GM23338 (cell line): ENCODE data around the gene WDR62. TPM values are rescaled to one million over a fixed set of nuclear protein-coding genes. Genes with fewer than 3 reads are reported as not detected.

Experiments
- ATAC-seq: fragments of 200-7000 bp; cut with Tn5 transposase; 3 replicates; pipeline ENCODE4 v1.9.1; 2020
- DNase-seq: peaks from one replicate; pipeline ENCODE4 v3.0.0-alpha.2; 2015; ENCODE audit warnings: low spot score
- H2AFZ ChIP-seq: fragments of 200-600 bp; sonication (generic); 2 replicates; pipeline ENCODE4 v1.8.0; 2016; ENCODE audit warnings: antibody characterized with exemption, mild to moderate bottlenecking, moderate library complexity
- H3F3A ChIP-seq: fragments of 200-600 bp; sonication (generic); replicated peaks from 2 replicates; pipeline ENCODE4 v1.8.0; 2017; ENCODE audit warnings: antibody characterized with exemption, mixed run types, low read depth
- H3K27ac ChIP-seq: fragments of 200-600 bp; sonication (generic); 2 replicates; pipeline ENCODE4 v1.6.1; 2016; ENCODE audit warnings: low read depth
- H3K27me3 ChIP-seq: fragments of 200-600 bp; sonication (generic); 2 replicates; pipeline ENCODE4 v1.8.0; 2016; ENCODE audit warnings: mild to moderate bottlenecking, mixed run types, moderate library complexity; ENCODE audit not compliant: insufficient read depth
- H3K36me3 ChIP-seq: fragments of 200-600 bp; sonication (generic); 2 replicates; pipeline ENCODE4 v1.8.0; 2016; ENCODE audit warnings: mild to moderate bottlenecking; ENCODE audit not compliant: insufficient read depth
- H3K4me1 ChIP-seq: fragments of 200-600 bp; sonication (generic); 2 replicates; pipeline ENCODE4 v1.8.0; 2016; ENCODE audit warnings: mild to moderate bottlenecking, moderate library complexity; ENCODE audit not compliant: insufficient read depth
- H3K4me2 ChIP-seq: fragments of 200-600 bp; sonication (generic); 2 replicates; pipeline ENCODE4 v1.7.1; 2017; ENCODE audit warnings: mixed run types
- H3K4me3 ChIP-seq: fragments of 200-600 bp; sonication (generic); 2 replicates; pipeline ENCODE4 v1.6.1; 2016; ENCODE audit warnings: mixed run types
- H3K79me2 ChIP-seq: fragments of 200-600 bp; sonication (generic); replicated peaks from 2 replicates; pipeline ENCODE4 v1.8.0; 2017; ENCODE audit warnings: mild to moderate bottlenecking; ENCODE audit not compliant: insufficient read depth
- H3K9me2 ChIP-seq: fragments of 200-600 bp; sonication (generic); 2 replicates; pipeline ENCODE4 v1.8.0; 2017; ENCODE audit not compliant: insufficient read depth
- H4K20me1 ChIP-seq: fragments of 200-600 bp; sonication (generic); replicated peaks from 2 replicates; pipeline ENCODE4 v1.8.0; 2017; ENCODE audit warnings: mild to moderate bottlenecking; ENCODE audit not compliant: insufficient read depth
- H3K27ac Mint-ChIP-seq: 2 replicates; pipeline ENCODE4 v1.8.0; 2020; ENCODE audit warnings: inconsistent platforms, mild to moderate bottlenecking, moderate library complexity, mixed read lengths
- H3K27me3 Mint-ChIP-seq: 3 replicates; pipeline ENCODE4 v1.8.0; 2022; ENCODE audit warnings: low read depth, mild to moderate bottlenecking, moderate library complexity, mixed read lengths, inconsistent platforms; ENCODE audit not compliant: insufficient read depth, poor library complexity
- H3K36me3 Mint-ChIP-seq: 3 replicates; pipeline ENCODE4 v1.8.0; 2021; ENCODE audit warnings: low read depth, mild to moderate bottlenecking, inconsistent platforms, moderate library complexity, mixed read lengths
- H3K4me1 Mint-ChIP-seq: 3 replicates; pipeline ENCODE4 v1.8.0; 2020; ENCODE audit warnings: mild to moderate bottlenecking, inconsistent platforms, mixed read lengths
- H3K4me3 Mint-ChIP-seq: 3 replicates; pipeline ENCODE4 v1.8.0; 2021; ENCODE audit warnings: moderate library complexity, mild to moderate bottlenecking, inconsistent platforms, mixed read lengths
- H3K9me3 Mint-ChIP-seq: 3 replicates; pipeline ENCODE4 v1.8.0; 2020; ENCODE audit warnings: moderate library complexity, mild to moderate bottlenecking, inconsistent platforms, mixed read lengths
- CREB1 ChIP-seq: fragments of 250-450 bp; sonication (Bioruptor Pico); IDR thresholded peaks from 2 replicates; pipeline ENCODE4 v1.5.0; 2020; ENCODE audit warnings: low read depth, mild to moderate bottlenecking, moderate library complexity
- CTCF ChIP-seq, 2 experiments: fragments of 200-600 bp in 1 of 2; sonication (generic) in 1 of 2; conservative IDR thresholded peaks; 2 replicates each; pipeline versions ENCODE4 v1.5.1 to v1.6.1; 2016 to 2017; ENCODE audit warnings: antibody characterized with exemption in 2 of 2, low read depth in 2 of 2, mild to moderate bottlenecking in 2 of 2, moderate library complexity in 1 of 2
- EZH2 ChIP-seq: fragments of 200-600 bp; sonication (generic); IDR thresholded peaks from one replicate; pipeline ENCODE4 v1.8.0; 2017; ENCODE audit warnings: antibody characterized with exemption, mild to moderate bottlenecking, low read depth; ENCODE audit not compliant: unreplicated experiment
- EZH2phosphoT487 ChIP-seq: fragments of 200-600 bp; sonication (generic); IDR thresholded peaks from one replicate; pipeline ENCODE4 v1.8.1; 2018; ENCODE audit warnings: antibody characterized with exemption; ENCODE audit not compliant: unreplicated experiment
- JUNB ChIP-seq: IDR thresholded peaks from one replicate; pipeline ENCODE4 v1.6.1; 2016; ENCODE audit warnings: antibody characterized with exemption; ENCODE audit not compliant: unreplicated experiment
- NANOG ChIP-seq: IDR thresholded peaks from 2 replicates; pipeline ENCODE4 v1.6.1; 2016; ENCODE audit warnings: antibody characterized with exemption, borderline replicate concordance
- POLR2AphosphoS5 ChIP-seq: IDR thresholded peaks from 2 replicates; pipeline ENCODE4 v1.6.1; 2016; ENCODE audit warnings: antibody characterized with exemption, low read depth
- REST ChIP-seq: IDR thresholded peaks from one replicate; pipeline ENCODE4 v1.6.1; 2018; ENCODE audit warnings: antibody characterized with exemption; ENCODE audit not compliant: unreplicated experiment
- STAT1 ChIP-seq: IDR thresholded peaks from one replicate; pipeline ENCODE4 v1.6.1; 2016; ENCODE audit warnings: antibody characterized with exemption; ENCODE audit not compliant: unreplicated experiment
- ZNF114 ChIP-seq: fragments of 250-450 bp; sonication (Bioruptor Pico); IDR thresholded peaks from 2 replicates; pipeline ENCODE4 v1.5.0; 2020; ENCODE audit warnings: mild to moderate bottlenecking, moderate library complexity
- ZNF331 ChIP-seq: fragments of 250-450 bp; sonication (Bioruptor Pico); IDR thresholded peaks from 2 replicates; pipeline ENCODE4 v1.5.0; 2020; ENCODE audit warnings: low read depth, mild to moderate bottlenecking, moderate library complexity
- ZNF462 ChIP-seq: fragments of 250-450 bp; sonication (Bioruptor Pico); IDR thresholded peaks from 2 replicates; pipeline ENCODE4 v1.5.0; 2020; ENCODE audit warnings: mild to moderate bottlenecking, moderate library complexity
- polyA plus RNA-seq: library from polyadenylated mRNA; unstranded; fragments of >200 nt; fragmentation: Nextera tagmentation; extraction: Ambion mirVana; gene quantifications from 2 replicates; pipeline ENCODE4 v1.2.1, GENCODE V29; 2016
- total RNA-seq: library from RNA; depleted of rRNA; stranded (reverse); fragments of >200 nt; shearing (Covaris generic); gene quantifications from 2 replicates; pipeline ENCODE4 v1.2.3, GENCODE V29; 2014
- TF ChIP-seq, protein P1 (sequence below): IDR thresholded peaks from 2 replicates; pipeline ENCODE4 v1.6.1; 2016; ENCODE audit warnings: antibody characterized with exemption

WDR62 gene
- total and polyA plus RNA-seq, 2 experiments from 2014 or later: 14.1 to 45.4 TPM

- no peak overlapping the region for H3K27ac ChIP-seq
- no peak overlapping the region for H3K27ac Mint-ChIP-seq
- ATAC-seq (no peak), DNase-seq (no peak)
- H3K27me3 ChIP-seq: no peaks in the 10 kb centered on the region
- TF ChIP-seq NANOG (no peak), CREB1 (CRISPR knock-in tag) (no peak), ZNF462 (CRISPR knock-in tag) (no peak), ZNF331 (CRISPR knock-in tag) (no peak), EZH2 (no peak), ZNF114 (CRISPR knock-in tag) (no peak), STAT1 (no peak), CTCF (conservative IDR thresholded peaks at IDR 0.05; ENCODE audit: low read depth in 2 of 2) (no peak), REST (no peak), POLR2AphosphoS5 (no peak), EZH2phosphoT487 (no peak), JUNB (no peak)
- TF ChIP-seq, protein P1, sequence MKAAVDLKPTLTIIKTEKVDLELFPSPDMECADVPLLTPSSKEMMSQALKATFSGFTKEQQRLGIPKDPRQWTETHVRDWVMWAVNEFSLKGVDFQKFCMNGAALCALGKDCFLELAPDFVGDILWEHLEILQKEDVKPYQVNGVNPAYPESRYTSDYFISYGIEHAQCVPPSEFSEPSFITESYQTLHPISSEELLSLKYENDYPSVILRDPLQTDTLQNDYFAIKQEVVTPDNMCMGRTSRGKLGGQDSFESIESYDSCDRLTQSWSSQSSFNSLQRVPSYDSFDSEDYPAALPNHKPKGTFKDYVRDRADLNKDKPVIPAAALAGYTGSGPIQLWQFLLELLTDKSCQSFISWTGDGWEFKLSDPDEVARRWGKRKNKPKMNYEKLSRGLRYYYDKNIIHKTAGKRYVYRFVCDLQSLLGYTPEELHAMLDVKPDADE: no peak
- H3K9me3 Mint-ChIP-seq: no peaks in the 10 kb centered on the region
- 0 out of 2 replicates have a peak, but pooled peaks cover 3% of the 10 kb centered on the region for H3F3A ChIP-seq
- H3K9me2 ChIP-seq: 0 out of 2 replicates have a peak, but pooled peaks cover 2% of the 10 kb centered on the region
- no peak overlapping the region for H2AFZ ChIP-seq
- H3K4me1 Mint-ChIP-seq: peaks cover 13% of the 10 kb centered on the region; the same call in 2 of the 3 replicates
- H3K4me1 ChIP-seq: peaks cover 12% of the 10 kb centered on the region
- no peak overlapping the region for H3K4me3 ChIP-seq
- 0 out of 3 replicates have a peak, but pooled peaks cover 3% of the 10 kb centered on the region for H3K36me3 Mint-ChIP-seq
- no peak overlapping the region for H3K4me2 ChIP-seq
- H3K4me3 Mint-ChIP-seq: no peak overlapping the region
- peaks cover 5% of the 10 kb centered on the region; the same call in 1 of the 2 replicates for H4K20me1 ChIP-seq
- H3K27me3 Mint-ChIP-seq: peaks cover 5% of the 10 kb centered on the region
- no peaks in the 10 kb centered on the region for H3K79me2 ChIP-seq
- no peaks in the 10 kb centered on the region for H3K36me3 ChIP-seq
Measured at GRCh38 chr19:36043952-36044351, 10.7 kb upstream of the WDR62 start.
